ACC112 (cell line): ENCODE data around the gene KRT4.
"Not testable (repeated sequence)": the region's sequence is repeated elsewhere in the genome, so short reads cannot be mapped to it uniquely, and the experiment has no call there.

Experiments used
- H2AFZ ChIP-seq: fragments of 200-600 bp; sonication (generic); one replicate; pipeline ENCODE4 v1.6.0; 2017; ENCODE audit warnings: antibody characterized with exemption, low read length; ENCODE audit not compliant: unreplicated experiment
- H3K27ac ChIP-seq: fragments of 200-600 bp; sonication (generic); 2 replicates; pipeline ENCODE4 v1.5.1; 2014; ENCODE audit warnings: low read depth, mild to moderate bottlenecking, antibody characterized with exemption, low read length, moderate library complexity
- H3K27me3 ChIP-seq: fragments of 200-600 bp; sonication (generic); 2 replicates; pipeline ENCODE4 v1.6.1; 2014; ENCODE audit warnings: mild to moderate bottlenecking, antibody characterized with exemption, low read length, moderate library complexity, mixed read lengths; ENCODE audit not compliant: insufficient read depth
- H3K36me3 ChIP-seq: fragments of 200-600 bp; sonication (generic); 2 replicates; pipeline ENCODE4 v1.6.1; 2016; ENCODE audit warnings: mild to moderate bottlenecking, antibody characterized with exemption, low read length, moderate library complexity, mixed read lengths; ENCODE audit not compliant: insufficient read depth
- H3K4me1 ChIP-seq: fragments of 200-600 bp; sonication (generic); one replicate; pipeline ENCODE4 v1.6.1; 2016; ENCODE audit warnings: low read length, mixed read lengths; ENCODE audit not compliant: insufficient read depth, unreplicated experiment, control insufficient read depth
- H3K4me3 ChIP-seq: fragments of 200-600 bp; sonication (generic); 2 replicates; pipeline ENCODE4 v1.5.1; 2014; ENCODE audit warnings: mild to moderate bottlenecking, low read depth, low read length
- H3K79me2 ChIP-seq: fragments of 200-600 bp; sonication (generic); one replicate; pipeline ENCODE4 v1.6.0; 2016; ENCODE audit warnings: low read length; ENCODE audit not compliant: control insufficient read depth, unreplicated experiment, insufficient read depth

The KRT4 gene

GRCh38 chr12:52813885-52814709, at the start of gene KRT4:
KRT4 (minus strand) TSS chr12:52814116; CDS start chr12:52814058, 58 bp downstream.
- Histone ChIP-seq H2AFZ (no peak within 1 kb of the TSS), H3K27me3 (peaks cover 76% of the 10 kb centered on the region), H3K4me3 (no peak within 1 kb of the TSS), H3K79me2 (no peaks in the 10 kb centered on the region), H3K27ac (no peak within 1 kb of the TSS), H3K36me3 (no peaks in the 10 kb centered on the region), H3K4me1 (no peaks in the 10 kb centered on the region)

GRCh38 chr12:52862023-52862422, 48.1 kb upstream of the KRT4 start:
- Histone ChIP-seq H3K27me3 (peaks cover 3% of the 10 kb centered on the region; the same call in 1 of the 2 replicates), H3K4me3 (no peak overlapping the region), H3K4me1 (peaks cover 7% of the 10 kb centered on the region), H2AFZ (no peak overlapping the region), H3K27ac (no peak overlapping the region), H3K79me2 (no peaks in the 10 kb centered on the region), H3K36me3 (no peaks in the 10 kb centered on the region)

- no peaks in the 10 kb centered on the region for H3K36me3 ChIP-seq
- H3K27me3 ChIP-seq, result peaks cover 6% of the 10 kb centered on the region; the same call in 1 of the 2 replicates
- H2AFZ ChIP-seq, result no peak overlapping the region
- H3K4me1 ChIP-seq, result peaks cover 7% of the 10 kb centered on the region
- no peak overlapping the region for H3K4me3 ChIP-seq
- no peaks in the 10 kb centered on the region for H3K79me2 ChIP-seq
- no peak overlapping the region for H3K27ac ChIP-seq
Observed at GRCh38 chr12:52861511-52861910, 47.6 kb upstream of the KRT4 start.

GRCh38 chr12:52860102-52860823, 46.3 kb upstream of the KRT4 start:
- Histone ChIP-seq H3K4me3 (peak overlapping the region; percentile 12; the same call in 1 of the 2 replicates), H3K27ac (peak overlapping the region; percentile 71), H3K36me3 (no peaks in the 10 kb centered on the region), H3K4me1 (peaks cover 7% of the 10 kb centered on the region), H2AFZ (no peak overlapping the region), H3K27me3 (peaks cover 6% of the 10 kb centered on the region; the same call in 1 of the 2 replicates), H3K79me2 (no peaks in the 10 kb centered on the region)

- no peaks in the 10 kb centered on the region for H3K36me3 ChIP-seq
- no peak overlapping the region for H3K4me3 ChIP-seq
- H3K27ac ChIP-seq, result no peak overlapping the region
- H3K27me3 ChIP-seq, result peaks cover 22% of the 10 kb centered on the region
- H3K79me2 ChIP-seq, result no peaks in the 10 kb centered on the region
- H2AFZ ChIP-seq, result no peak overlapping the region
- H3K4me1 ChIP-seq, result peaks cover 7% of the 10 kb centered on the region
Observed at GRCh38 chr12:52857500-52857899, 43.6 kb upstream of the KRT4 start.

GRCh38 chr12:52856787-52857186, 42.9 kb upstream of the KRT4 start:
- H3K27ac ChIP-seq, result no peak overlapping the region

GRCh38 chr12:52856077-52856476, 42.2 kb upstream of the KRT4 start:
- H3K36me3 ChIP-seq, H3K27ac ChIP-seq, H2AFZ ChIP-seq, H3K4me3 ChIP-seq, H3K4me1 ChIP-seq, H3K79me2 ChIP-seq: not testable (repeated sequence)
- H3K27me3 ChIP-seq, result peaks cover 32% of the 10 kb centered on the region

More at GRCh38 chr12:52856787-52857186, 42.9 kb upstream of the KRT4 start:
- peaks cover 7% of the 10 kb centered on the region for H3K4me1 ChIP-seq
- H3K79me2 ChIP-seq, result no peaks in the 10 kb centered on the region
- H3K4me3 ChIP-seq, result no peak overlapping the region
- H2AFZ ChIP-seq, result no peak overlapping the region
- peaks cover 27% of the 10 kb centered on the region for H3K27me3 ChIP-seq
- no peaks in the 10 kb centered on the region for H3K36me3 ChIP-seq

GRCh38 chr12:52851787-52852186, 37.9 kb upstream of the KRT4 start:
- Histone ChIP-seq H2AFZ (no peak overlapping the region), H3K4me3 (no peak overlapping the region), H3K27ac (no peak overlapping the region), H3K79me2 (no peaks in the 10 kb centered on the region), H3K36me3 (no peaks in the 10 kb centered on the region), H3K4me1 (peaks cover 13% of the 10 kb centered on the region), H3K27me3 (peaks cover 34% of the 10 kb centered on the region)

GRCh38 chr12:52850681-52851080, 36.8 kb upstream of the KRT4 start:
- Histone ChIP-seq H3K4me3 (no peak overlapping the region), H3K4me1 (peaks cover 13% of the 10 kb centered on the region), H3K79me2 (no peaks in the 10 kb centered on the region), H2AFZ (no peak overlapping the region), H3K36me3 (no peaks in the 10 kb centered on the region), H3K27ac (no peak overlapping the region), H3K27me3 (peaks cover 34% of the 10 kb centered on the region)

- H3K79me2 ChIP-seq, result no peaks in the 10 kb centered on the region
- H3K27me3 ChIP-seq, result peaks cover 34% of the 10 kb centered on the region
- H3K27ac ChIP-seq, result no peak overlapping the region
- H2AFZ ChIP-seq, result no peak overlapping the region
- H3K4me3 ChIP-seq, result no peak overlapping the region
- H3K36me3 ChIP-seq, result no peaks in the 10 kb centered on the region
- peaks cover 13% of the 10 kb centered on the region for H3K4me1 ChIP-seq
Observed at GRCh38 chr12:52849511-52849910, 35.6 kb upstream of the KRT4 start.
